ENCODE results near the gene ZBTB44. TPM values are rescaled to one million over a fixed set of nuclear protein-coding genes. Genes with fewer than 3 reads are reported as not detected.

Gene ZBTB44
- total and polyA plus RNA-seq, 7 experiments from 2014 or later, result 5.9 to 83.4 (median 48.2) TPM

- ChIA-PET POLR2A (no interaction called here), CTCF (no interaction called here)
- ATAC-seq, result peak; percentile 47
- Mint-ChIP-seq H3K27ac (no peak overlapping the region), H3K4me1 (peaks cover 0 to 2% (median 0%) of the 10 kb centered on the region in 7 donors), H3K9me3 (no peaks in the 10 kb centered on the region), H3K27me3 (peaks cover 0 to 20% (median 6%) of the 10 kb centered on the region in 5 donors), H3K4me3 (no peak overlapping the region), H3K36me3 (no peaks in the 10 kb centered on the region)
- no peak overlapping the region for H3K4me3 ChIP-seq (ENCODE audit: low read length)
- intact Hi-C loops (cut with micrococcal nuclease), result no loop called here
- DNase-seq, result no peak
- no peaks in the 10 kb centered on the region for H3K36me3 ChIP-seq (ENCODE audit: control insufficient read depth in 2 of 3, insufficient read depth in 3 of 3, low read length in 3 of 3)
- H3K27ac ChIP-seq (ENCODE audit: low read depth, low read length), result no peak overlapping the region
- H3K27me3 ChIP-seq (ENCODE audit: control insufficient read depth in 2 of 2, insufficient read depth in 2 of 2, low read length in 2 of 2), result no peaks in the 10 kb centered on the region
- no peaks in the 10 kb centered on the region for H3K9me3 ChIP-seq (ENCODE audit: control insufficient read depth in 2 of 3, low read length in 3 of 3)
- H3K4me1 ChIP-seq (ENCODE audit: control insufficient read depth in 2 of 2, insufficient read depth in 2 of 2, low read length in 2 of 2), result no peaks in the 10 kb centered on the region
Observed at GRCh38 chr11:130181295-130182272, 133.1 kb downstream of the ZBTB44 start.

- peak; percentile 22 for ATAC-seq
- no peaks in the 10 kb centered on the region for H3K27me3 ChIP-seq (ENCODE audit: control insufficient read depth in 2 of 2, insufficient read depth in 2 of 2, low read length in 2 of 2)
- no peaks in the 10 kb centered on the region for H3K36me3 ChIP-seq (ENCODE audit: control insufficient read depth in 2 of 3, insufficient read depth in 3 of 3, low read length in 3 of 3)
- H3K4me1 ChIP-seq (ENCODE audit: control insufficient read depth in 2 of 2, insufficient read depth in 2 of 2, low read length in 2 of 2), result no peaks in the 10 kb centered on the region
- Mint-ChIP-seq H3K4me1 (peaks cover 0 to 2% (median 0%) of the 10 kb centered on the region in 7 donors), H3K27ac (no peak overlapping the region), H3K9me3 (peaks cover 0 to 2% (median 0%) of the 10 kb centered on the region in 11 donors), H3K4me3 (no peak overlapping the region), H3K27me3 (peaks cover 0 to 20% (median 6%) of the 10 kb centered on the region in 5 donors), H3K36me3 (peaks cover 0 to 2% (median 0%) of the 10 kb centered on the region in 5 donors)
- CTCF ChIA-PET, result no interaction called here
- H3K27ac ChIP-seq (ENCODE audit: low read depth, low read length), result no peak overlapping the region
- H3K9me3 ChIP-seq (ENCODE audit: control insufficient read depth in 2 of 3, low read length in 3 of 3), result no peaks in the 10 kb centered on the region
- no peak overlapping the region for H3K4me3 ChIP-seq (ENCODE audit: low read length)
- intact Hi-C loops (cut with micrococcal nuclease), result no loop called here
- POLR2A ChIA-PET, result no interaction called here
- DNase-seq, result no peak
Observed at GRCh38 chr11:130180896-130181294, 133.8 kb downstream of the ZBTB44 start.

- H3K4me1 Mint-ChIP-seq, result peaks cover 0 to 2% (median 0%) of the 10 kb centered on the region in 7 donors
- no peak for DNase-seq
- peaks cover 0 to 20% (median 6%) of the 10 kb centered on the region in 5 donors for H3K27me3 Mint-ChIP-seq
- intact Hi-C loops (cut with micrococcal nuclease), result no loop called here
- H3K27ac Mint-ChIP-seq, result no peak overlapping the region
- POLR2A ChIA-PET, result no interaction called here
- no peak overlapping the region for H3K4me3 ChIP-seq (ENCODE audit: low read length)
- peak; percentile 67 for ATAC-seq
- no peak overlapping the region for H3K27ac ChIP-seq (ENCODE audit: low read depth, low read length)
- no peaks in the 10 kb centered on the region for H3K4me1 ChIP-seq (ENCODE audit: control insufficient read depth in 2 of 2, insufficient read depth in 2 of 2, low read length in 2 of 2)
- H3K36me3 Mint-ChIP-seq, result peaks cover 0 to 3% (median 0%) of the 10 kb centered on the region in 5 donors
- H3K9me3 ChIP-seq (ENCODE audit: control insufficient read depth in 2 of 3, low read length in 3 of 3), result no peaks in the 10 kb centered on the region
- no peaks in the 10 kb centered on the region for H3K36me3 ChIP-seq (ENCODE audit: control insufficient read depth in 2 of 3, insufficient read depth in 3 of 3, low read length in 3 of 3)
- H3K27me3 ChIP-seq (ENCODE audit: control insufficient read depth in 2 of 2, insufficient read depth in 2 of 2, low read length in 2 of 2), result no peaks in the 10 kb centered on the region
- H3K9me3 Mint-ChIP-seq, result peaks cover 0 to 4% (median 0%) of the 10 kb centered on the region in 11 donors
- H3K4me3 Mint-ChIP-seq, result no peak overlapping the region
- CTCF ChIA-PET, result no interaction called here
Observed at GRCh38 chr11:130180491-130180890, 134.2 kb downstream of the ZBTB44 start.

- ChIA-PET CTCF (no interaction called here), POLR2A (no interaction called here)
- no peak for ATAC-seq
Observed at GRCh38 chr11:130179396-130180306, 135.1 kb downstream of the ZBTB44 start.

GRCh38 chr11:130178441-130179339 lies 136.0 kb downstream of the ZBTB44 start:
- no peak overlapping the region for H3K4me3 Mint-ChIP-seq

More at GRCh38 chr11:130179396-130180306, 135.1 kb downstream of the ZBTB44 start:
- Mint-ChIP-seq H3K27me3 (peaks cover 4 to 20% (median 5%) of the 10 kb centered on the region in 5 donors), H3K4me1 (peaks cover 0 to 2% (median 0%) of the 10 kb centered on the region in 7 donors), H3K9me3 (peaks cover 2 to 11% (median 6%) of the 10 kb centered on the region in 11 donors), H3K27ac (no peak overlapping the region), H3K36me3 (peaks cover 0 to 3% (median 3%) of the 10 kb centered on the region in 5 donors), H3K4me3 (no peak overlapping the region)
- Histone ChIP-seq H3K27ac (ENCODE audit: low read depth, low read length) (no peak overlapping the region), H3K27me3 (ENCODE audit: control insufficient read depth in 2 of 2, insufficient read depth in 2 of 2, low read length in 2 of 2) (no peaks in the 10 kb centered on the region), H3K4me3 (ENCODE audit: low read length) (no peak overlapping the region), H3K36me3 (ENCODE audit: control insufficient read depth in 2 of 3, insufficient read depth in 3 of 3, low read length in 3 of 3) (no peaks in the 10 kb centered on the region), H3K9me3 (ENCODE audit: control insufficient read depth in 2 of 3, low read length in 3 of 3) (no peaks in the 10 kb centered on the region), H3K4me1 (ENCODE audit: control insufficient read depth in 2 of 2, insufficient read depth in 2 of 2, low read length in 2 of 2) (no peaks in the 10 kb centered on the region)
- no peak for DNase-seq
- intact Hi-C loops (cut with micrococcal nuclease), result no loop called here

GRCh38 chr11:130177782-130178181 lies 136.9 kb downstream of the ZBTB44 start:
- Mint-ChIP-seq H3K27me3 (peaks cover 0 to 14% (median 5%) of the 10 kb centered on the region in 5 donors), H3K4me1 (peaks cover 0 to 2% (median 0%) of the 10 kb centered on the region in 7 donors), H3K36me3 (peaks cover 0 to 6% (median 3%) of the 10 kb centered on the region in 5 donors), H3K27ac (no peak overlapping the region), H3K9me3 (peaks cover 2 to 13% (median 6%) of the 10 kb centered on the region in 11 donors), H3K4me3 (no peak overlapping the region)
- Histone ChIP-seq H3K27me3 (ENCODE audit: control insufficient read depth in 2 of 2, insufficient read depth in 2 of 2, low read length in 2 of 2) (no peaks in the 10 kb centered on the region), H3K36me3 (ENCODE audit: control insufficient read depth in 2 of 3, insufficient read depth in 3 of 3, low read length in 3 of 3) (no peaks in the 10 kb centered on the region), H3K4me1 (ENCODE audit: control insufficient read depth in 2 of 2, insufficient read depth in 2 of 2, low read length in 2 of 2) (no peaks in the 10 kb centered on the region), H3K4me3 (ENCODE audit: low read length) (no peak overlapping the region), H3K27ac (ENCODE audit: low read depth, low read length) (no peak overlapping the region), H3K9me3 (ENCODE audit: control insufficient read depth in 2 of 3, low read length in 3 of 3) (no peaks in the 10 kb centered on the region)
- intact Hi-C loops (cut with micrococcal nuclease), result no loop called here
- ChIA-PET CTCF (no interaction called here), POLR2A (no interaction called here)
- ATAC-seq (no peak), DNase-seq (no peak)

More at GRCh38 chr11:130178441-130179339, 136.0 kb downstream of the ZBTB44 start:
- H3K27ac Mint-ChIP-seq, result no peak overlapping the region
- intact Hi-C loops (cut with micrococcal nuclease), result no loop called here
- H3K27ac ChIP-seq (ENCODE audit: low read depth, low read length), result no peak overlapping the region
- DNase-seq (no peak), ATAC-seq (no peak)
- no peaks in the 10 kb centered on the region for H3K4me1 ChIP-seq (ENCODE audit: control insufficient read depth in 2 of 2, insufficient read depth in 2 of 2, low read length in 2 of 2)
- peaks cover 2 to 13% (median 6%) of the 10 kb centered on the region in 11 donors for H3K9me3 Mint-ChIP-seq
- ChIA-PET POLR2A (no interaction called here), CTCF (no interaction called here)
- no peaks in the 10 kb centered on the region for H3K9me3 ChIP-seq (ENCODE audit: control insufficient read depth in 2 of 3, low read length in 3 of 3)
- no peak overlapping the region for H3K4me3 ChIP-seq (ENCODE audit: low read length)
- peaks cover 0 to 2% (median 0%) of the 10 kb centered on the region in 7 donors for H3K4me1 Mint-ChIP-seq
- no peaks in the 10 kb centered on the region for H3K27me3 ChIP-seq (ENCODE audit: control insufficient read depth in 2 of 2, insufficient read depth in 2 of 2, low read length in 2 of 2)
- peaks cover 0 to 6% (median 3%) of the 10 kb centered on the region in 5 donors for H3K36me3 Mint-ChIP-seq
- no peaks in the 10 kb centered on the region for H3K36me3 ChIP-seq (ENCODE audit: control insufficient read depth in 2 of 3, insufficient read depth in 3 of 3, low read length in 3 of 3)
- H3K27me3 Mint-ChIP-seq, result peaks cover 2 to 15% (median 5%) of the 10 kb centered on the region in 5 donors
